SK-N-SH (cell line): ENCODE measurements around the gene GPT2. TPM values are rescaled to one million over a fixed set of nuclear protein-coding genes. Genes with fewer than 3 reads are reported as not detected.
A peak's percentile ranks its signal among the peaks of the same experiment; 100 is the strongest.

ENCODE experiments used
- CTCF ChIA-PET: fragments of 300-600, 350-600 bp; formaldehyde crosslinking; extraction: SDS; loops from one replicate; lab custom pipeline; 2021; lab: Yijun Ruan, JAX
- POLR2A ChIA-PET: fragments of 350-600 bp; sonication (Branson Sonifier 250); formaldehyde crosslinking; extraction: SDS; loops from one replicate; lab custom pipeline; 2020; ENCODE audit warnings: antibody characterized with exemption, inconsistent platforms; lab: Yijun Ruan, JAX
- DNase-seq: peaks from one replicate; pipeline ENCODE4 v3.0.0; 2012
- H2AFZ ChIP-seq: fragments of 200-600 bp; sonication (generic); 2 replicates; pipeline ENCODE4 v1.8.1; 2016; ENCODE audit warnings: antibody characterized with exemption, mild to moderate bottlenecking, low read depth
- H3F3A ChIP-seq: fragments of 200-600 bp; sonication (generic); replicated peaks from 2 replicates; pipeline ENCODE3; 2016; ENCODE audit warnings: antibody characterized with exemption, mild to moderate bottlenecking; ENCODE audit not compliant: insufficient read depth
- H3K27ac ChIP-seq, 2 experiments: fragments of 200-500 bp in 1 of 2; fragments of 200-600 bp in 1 of 2; sonication (Bioruptor generic) in 1 of 2; sonication (generic), shearing (Covaris generic) in 1 of 2; 2 replicates each; pipeline versions ENCODE4 v1.5.1 to v1.6.1; 2014 to 2016; ENCODE audit warnings: low read depth in 2 of 2, inconsistent platforms in 1 of 2, low read length in 1 of 2, mild to moderate bottlenecking in 1 of 2, mixed read lengths in 1 of 2
- H3K27me3 ChIP-seq: fragments of 200-600 bp; sonication (generic), shearing (Covaris generic); 2 replicates; pipeline ENCODE4 v1.6.1; 2016; ENCODE audit warnings: mixed run types; ENCODE audit not compliant: insufficient read depth
- H3K36me3 ChIP-seq, 2 experiments: fragments of 200-500 bp in 1 of 2; fragments of 200-600 bp in 1 of 2; sonication (Bioruptor generic) in 1 of 2; sonication (generic) in 1 of 2; replicated peaks in 1 of 2; 2 replicates each; pipeline versions ENCODE3 to v1.5.1; 2014 to 2016; ENCODE audit warnings: low read length in 1 of 2, mild to moderate bottlenecking in 1 of 2; ENCODE audit not compliant: insufficient read depth in 2 of 2, control insufficient read depth in 1 of 2
- H3K4me1 ChIP-seq, 2 experiments: fragments of 200-500 bp in 1 of 2; fragments of 200-600 bp in 1 of 2; sonication (Bioruptor generic) in 1 of 2; sonication (generic), shearing (Covaris generic) in 1 of 2; 2 replicates each; pipeline versions ENCODE4 v1.5.1 to v1.6.1; 2014 to 2016; ENCODE audit warnings: low read depth in 1 of 2, low read length in 1 of 2, mixed run types in 1 of 2; ENCODE audit not compliant: insufficient read depth in 2 of 2, control insufficient read depth in 1 of 2
- H3K4me2 ChIP-seq: fragments of 200-600 bp; sonication (generic), shearing (Covaris generic); 2 replicates; pipeline ENCODE4 v1.6.1; 2017; ENCODE audit warnings: mixed run types
- H3K4me3 ChIP-seq, 2 experiments: fragments of 200-500 bp in 1 of 2; fragments of 200-600 bp in 1 of 2; sonication (Bioruptor generic) in 1 of 2; sonication (generic), shearing (Covaris generic) in 1 of 2; 2 replicates each; pipeline versions ENCODE4 v1.5.1 to v1.8.1; 2014 to 2016; ENCODE audit warnings: low read depth in 2 of 2, inconsistent platforms in 1 of 2, low read length in 1 of 2, mild to moderate bottlenecking in 1 of 2, mixed read lengths in 1 of 2, moderate library complexity in 1 of 2
- H3K79me2 ChIP-seq: fragments of 200-600 bp; sonication (generic); 2 replicates; pipeline ENCODE4 v1.8.1; 2017; ENCODE audit warnings: mild to moderate bottlenecking; ENCODE audit not compliant: insufficient read depth
- H3K9ac ChIP-seq: fragments of 200-600 bp; sonication (generic); 2 replicates; pipeline ENCODE4 v1.6.1; 2017; ENCODE audit warnings: mixed run types
- H3K9me2 ChIP-seq: fragments of 200-600 bp; sonication (generic); 2 replicates; pipeline ENCODE4 v1.6.1; 2017; ENCODE audit warnings: mixed run types
- H3K9me3 ChIP-seq: fragments of 200-600 bp; sonication (generic); 2 replicates; pipeline ENCODE4 v1.6.1; 2017; ENCODE audit warnings: mixed run types, mild to moderate bottlenecking, moderate library complexity
- H4K20me1 ChIP-seq: fragments of 200-600 bp; sonication (generic); 2 replicates; pipeline ENCODE4 v1.6.1; 2017; ENCODE audit warnings: mild to moderate bottlenecking, mixed run types; ENCODE audit not compliant: insufficient read depth
- CTCF ChIP-seq: fragments of 200-600 bp; sonication (generic); IDR thresholded peaks from 2 replicates; pipeline ENCODE4 v1.6.1; 2017; ENCODE audit warnings: antibody characterized with exemption, mild to moderate bottlenecking, moderate library complexity
- ELF1 ChIP-seq: IDR thresholded peaks from 2 replicates; pipeline ENCODE4 v1.4.0; 2012
- EP300 ChIP-seq, 2 experiments: IDR thresholded peaks; 2 replicates each; pipeline versions ENCODE4 v1.4.0 to v1.6.1; 2012; ENCODE audit warnings: borderline replicate concordance in 1 of 2, low read depth in 1 of 2, low read length in 1 of 2
- MAX ChIP-seq: IDR thresholded peaks from 2 replicates; pipeline ENCODE4 v1.4.0; 2012; ENCODE audit warnings: low read depth
- RAD21 ChIP-seq: IDR thresholded peaks from 2 replicates; pipeline ENCODE4 v1.6.1; 2012; ENCODE audit warnings: mild to moderate bottlenecking, low read length
- RFX5 ChIP-seq: IDR thresholded peaks from 2 replicates; pipeline ENCODE4 v1.6.1; 2012; ENCODE audit warnings: mild to moderate bottlenecking, improper control_type of control experiment, low read length
- SMC3 ChIP-seq: IDR thresholded peaks from 2 replicates; pipeline ENCODE4 v1.6.1; 2012; ENCODE audit warnings: low read depth, low read length, improper control_type of control experiment
- TEAD4 ChIP-seq: IDR thresholded peaks from 2 replicates; pipeline ENCODE4 v1.4.0; 2012; ENCODE audit warnings: mild to moderate bottlenecking, borderline replicate concordance; ENCODE audit not compliant: insufficient read depth
- USF1 ChIP-seq: IDR thresholded peaks from 2 replicates; pipeline ENCODE4 v1.4.0; 2012; ENCODE audit warnings: low read depth, borderline replicate concordance
- WGBS: methylation state at CpG from one replicate; pipeline ENCODE4 v1.1.6; 2017; ENCODE audit warnings: low lambda C conversion rate; 5-methylcytosine and 5-hydroxymethylcytosine counted together
- polyA plus RNA-seq, 3 experiments: library from polyadenylated mRNA; depleted of rRNA; stranded (reverse); fragments of >200 nt; gene quantifications; 2 replicates each; pipeline ENCODE4 v1.2.3, GENCODE V29; 2012

GPT2 gene
- polyA plus RNA-seq, 1 of the 3 experiments (the other 2 are of a cell fraction) = 19.9 TPM

- no peak overlapping the region for H3K4me3 ChIP-seq
- no peak overlapping the region for H3K9ac ChIP-seq
- POLR2A ChIA-PET = no interaction called here
- peaks cover 17 to 37% of the 10 kb centered on the region in 2 experiments for H3K36me3 ChIP-seq
- H4K20me1 ChIP-seq = no peaks in the 10 kb centered on the region
- H3K4me1 ChIP-seq = no peaks in the 10 kb centered on the region; a peak in 1 of 4 replicates
- no peaks in the 10 kb centered on the region for H3K27me3 ChIP-seq
- H3K79me2 ChIP-seq = no peaks in the 10 kb centered on the region
- no peak for DNase-seq
- H3K9me3 ChIP-seq = no peaks in the 10 kb centered on the region
- no peak overlapping the region for H3K27ac ChIP-seq
- H3K4me2 ChIP-seq = no peak overlapping the region
- H3F3A ChIP-seq = no peaks in the 10 kb centered on the region
- CTCF ChIA-PET = interaction anchor here (3.7 kb wide), 1 partner anchor 62 kb away, joined by 22 read pairs; no protein-coding TSS in a partner anchor
- no peak overlapping the region for H2AFZ ChIP-seq
- no peaks in the 10 kb centered on the region for H3K9me2 ChIP-seq
- TF ChIP-seq SMC3 (no peak), ELF1 (no peak), RAD21 (no peak), MAX (no peak), TEAD4 (no peak), RFX5 (no peak), CTCF (no peak)
- WGBS = 72% methylated on average over 2 of the region's 2 CpGs
Observed at GRCh38 chr16:46915483-46916025, 31.4 kb downstream of the GPT2 start.

GRCh38 chr16:46916980-46917379 is 32.8 kb downstream of the GPT2 start:
- no peaks in the 10 kb centered on the region for H4K20me1 ChIP-seq
- H3F3A ChIP-seq = no peaks in the 10 kb centered on the region
- H3K9me2 ChIP-seq = no peaks in the 10 kb centered on the region
- 100% methylated on average over 2 of the region's 3 CpGs for WGBS
- peak; percentile 43 for DNase-seq
- CTCF ChIA-PET = interaction anchor here (0.8 to 5.5 kb wide), 4 partner anchors 8 to 63 kb away, joined by 4 to 26 read pairs (median 16); no protein-coding TSS in a partner anchor
- no peaks in the 10 kb centered on the region for H3K27me3 ChIP-seq
- no peaks in the 10 kb centered on the region for H3K79me2 ChIP-seq
- H3K9me3 ChIP-seq = no peaks in the 10 kb centered on the region
- H3K36me3 ChIP-seq = peaks cover 15 to 30% of the 10 kb centered on the region in 2 experiments
- TF ChIP-seq EP300 (IDR thresholded peaks at IDR 0.05; ENCODE audit: borderline replicate concordance in 1 of 2, low read depth in 1 of 2, low read length in 1 of 2) (no peak), USF1 (peak; percentile 56; the same call in 1 of the 2 replicates)
- TF ChIP-seq, all 33 proteins: peak for 1
- POLR2A ChIA-PET = no interaction called here
- no peak overlapping the region for H3K27ac ChIP-seq
- no peak overlapping the region for H3K4me2 ChIP-seq
- H3K4me1 ChIP-seq = no peaks in the 10 kb centered on the region; a peak in 1 of 4 replicates
- no peak overlapping the region for H3K4me3 ChIP-seq
- no peak overlapping the region for H3K9ac ChIP-seq
- no peak overlapping the region for H2AFZ ChIP-seq
